NCI-H2107 (cell line): ENCODE measurements around the gene RLBP1.

Source experiments
- DNase-seq: peaks from one replicate; lab custom pipeline; 2025; lab: John Stamatoyannopoulos, UW

RLBP1 gene

DNA sequence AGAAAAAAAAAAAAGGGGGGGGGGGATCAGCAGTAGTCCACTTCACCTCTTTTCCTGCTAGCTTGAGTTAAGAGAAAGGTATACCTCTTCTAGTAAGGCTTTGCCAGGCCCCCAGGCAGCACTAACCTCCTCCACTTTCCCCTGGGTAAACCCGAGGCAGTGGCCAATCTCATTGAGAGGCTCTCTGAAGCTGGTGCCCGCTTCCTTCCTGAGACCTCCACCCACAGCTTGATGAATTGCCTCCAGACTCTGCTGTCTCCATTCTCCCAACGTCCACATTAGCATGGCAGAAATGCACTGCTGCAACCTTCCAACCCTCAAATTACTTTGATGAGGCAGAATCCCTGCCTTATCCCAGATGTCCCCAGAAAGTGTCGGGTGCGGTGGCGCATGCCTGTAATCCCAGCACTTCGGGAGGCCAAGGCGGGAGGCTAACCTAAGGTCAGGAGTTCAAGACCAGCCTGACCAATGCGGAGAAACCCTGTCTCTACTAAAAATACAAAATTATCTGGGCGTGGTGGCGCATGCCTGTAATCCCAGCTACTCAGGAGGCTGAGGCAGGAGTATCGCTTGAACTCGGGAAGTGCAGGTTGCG lies 15.3 kb downstream of the RLBP1 start:
- DNase-seq, result no peak

DNA sequence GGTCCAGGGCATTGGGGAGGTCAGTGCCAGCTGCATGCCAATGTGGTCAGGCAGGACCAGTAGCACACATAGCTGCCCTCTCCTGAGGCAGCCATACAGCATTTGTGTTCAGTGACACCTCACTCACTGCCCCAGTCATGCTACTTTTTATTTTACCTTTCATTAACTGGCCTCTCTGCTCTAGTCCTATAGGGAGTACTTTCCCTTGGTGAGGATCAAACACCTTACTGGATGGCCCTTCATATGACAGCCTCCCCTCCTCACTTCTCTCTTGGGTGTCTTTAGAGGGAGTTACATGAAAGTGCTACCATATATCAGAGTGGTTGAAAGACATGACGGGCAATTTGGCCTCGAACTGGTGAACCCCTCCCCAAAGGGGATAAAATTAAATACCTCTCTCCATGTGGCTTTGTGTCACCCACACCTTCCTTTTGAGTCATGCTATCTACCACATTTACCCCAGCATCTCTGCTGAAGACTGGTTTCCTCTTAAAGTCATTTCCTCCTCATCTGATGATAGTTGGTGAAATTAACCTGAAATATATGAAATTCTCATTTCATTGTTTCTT lies 17.6 kb downstream of the RLBP1 start:
- no peak for DNase-seq

DNA sequence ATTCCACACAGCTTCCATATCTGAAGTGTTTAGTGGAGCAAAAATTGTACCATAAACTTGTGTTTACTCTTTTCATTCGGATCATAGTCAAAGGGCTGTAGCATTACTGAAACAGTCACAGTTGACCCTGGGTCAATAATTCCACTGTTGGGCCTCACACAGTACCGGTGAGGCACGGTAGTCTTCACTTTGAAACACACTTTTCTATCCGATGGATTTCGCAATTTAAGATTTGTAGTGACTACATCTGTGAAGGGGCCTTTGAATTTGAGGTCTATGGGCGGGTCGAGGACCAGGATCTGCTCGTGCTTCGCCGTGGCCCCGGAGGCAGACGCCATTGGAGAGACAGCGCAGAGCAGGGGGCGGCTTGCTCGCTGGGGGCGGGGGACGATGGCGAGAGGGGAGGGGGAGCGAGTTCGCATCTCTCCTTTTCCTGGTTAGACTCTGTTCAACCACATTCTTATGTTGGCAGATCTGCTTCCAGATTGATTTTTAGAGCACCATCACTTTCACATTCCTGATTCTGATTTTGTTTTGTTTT lies 19.8 kb downstream of the RLBP1 start:
- no peak for DNase-seq

DNA sequence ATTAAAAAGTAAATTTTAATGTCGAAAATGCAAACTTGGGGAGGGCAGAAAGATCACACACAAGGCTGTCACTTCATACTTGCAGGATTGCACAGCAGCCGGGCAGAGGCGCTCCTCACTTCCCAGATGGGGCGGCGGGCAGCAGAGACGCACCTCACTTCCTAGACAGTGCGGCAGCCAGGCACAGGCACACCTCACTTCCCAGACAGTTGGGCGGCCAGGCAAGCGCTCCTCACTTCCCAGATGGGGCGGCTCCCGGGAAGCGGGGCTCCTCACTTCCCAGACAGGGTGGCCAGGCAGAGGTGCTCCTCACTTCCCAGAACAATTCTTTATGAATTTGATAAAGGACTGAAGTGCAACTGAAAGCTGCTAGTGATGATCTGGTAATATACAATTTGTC lies 21.2 kb downstream of the RLBP1 start:
- DNase-seq, result no peak

DNA sequence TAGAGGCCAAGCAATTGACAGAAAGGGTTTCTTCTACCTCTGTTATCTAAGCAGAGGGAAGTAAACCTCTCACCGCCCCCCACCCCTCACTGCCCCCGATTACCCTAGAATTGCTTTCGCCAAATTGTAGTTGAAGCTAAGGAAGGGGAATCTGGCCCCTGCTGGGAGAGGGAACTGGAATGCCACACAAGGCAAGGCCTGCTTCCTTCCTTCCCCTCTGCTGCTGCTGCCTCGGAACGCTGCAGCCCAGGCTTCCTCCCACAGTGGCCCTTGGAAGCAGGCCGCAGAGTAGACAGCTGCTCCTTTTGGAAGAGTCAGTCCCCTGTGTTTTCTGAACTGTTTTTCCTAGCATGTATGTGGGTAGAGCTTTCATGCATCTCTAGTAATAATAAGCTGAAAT lies 21.6 kb downstream of the RLBP1 start:
- DNase-seq, result no peak

DNA sequence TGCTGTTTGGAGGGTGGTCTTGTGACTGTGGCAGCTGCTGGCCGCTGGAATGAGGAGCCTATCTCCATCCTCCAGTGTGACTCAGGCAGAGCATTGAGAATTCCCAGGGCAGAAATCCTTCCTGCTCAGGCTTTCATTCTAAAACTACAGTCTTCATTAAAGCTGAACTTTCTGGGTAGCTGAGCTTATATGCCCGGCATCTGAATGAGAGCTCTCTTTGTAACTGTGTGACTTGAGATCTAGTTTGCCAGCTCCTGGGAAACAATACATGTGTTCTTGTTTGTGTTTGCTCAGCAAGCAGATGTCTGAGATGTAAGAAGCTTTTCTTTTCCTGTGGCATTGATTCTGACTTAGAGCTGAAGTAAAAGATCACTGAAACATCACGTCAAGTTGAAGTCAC lies 22.4 kb downstream of the RLBP1 start:
- no peak for DNase-seq

DNA sequence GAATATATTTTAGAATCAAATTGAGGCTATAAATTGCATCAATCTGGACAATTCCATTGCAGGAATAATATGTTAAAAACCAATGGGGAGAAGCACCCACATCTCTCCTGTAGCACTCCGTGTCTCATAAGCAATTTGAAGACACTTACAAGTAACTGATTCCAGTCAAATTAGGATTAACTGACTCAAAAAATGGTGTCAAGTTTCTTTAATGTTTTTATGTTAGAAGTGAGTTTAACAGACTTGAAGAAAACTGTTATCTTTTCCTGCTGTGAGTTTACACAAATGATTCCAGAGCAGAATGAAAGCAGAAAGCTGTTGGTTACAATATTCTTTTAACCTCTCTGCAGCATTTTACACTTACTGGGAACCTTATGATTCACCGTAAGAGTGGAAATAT lies 23.2 kb downstream of the RLBP1 start:
- no peak for DNase-seq

DNA sequence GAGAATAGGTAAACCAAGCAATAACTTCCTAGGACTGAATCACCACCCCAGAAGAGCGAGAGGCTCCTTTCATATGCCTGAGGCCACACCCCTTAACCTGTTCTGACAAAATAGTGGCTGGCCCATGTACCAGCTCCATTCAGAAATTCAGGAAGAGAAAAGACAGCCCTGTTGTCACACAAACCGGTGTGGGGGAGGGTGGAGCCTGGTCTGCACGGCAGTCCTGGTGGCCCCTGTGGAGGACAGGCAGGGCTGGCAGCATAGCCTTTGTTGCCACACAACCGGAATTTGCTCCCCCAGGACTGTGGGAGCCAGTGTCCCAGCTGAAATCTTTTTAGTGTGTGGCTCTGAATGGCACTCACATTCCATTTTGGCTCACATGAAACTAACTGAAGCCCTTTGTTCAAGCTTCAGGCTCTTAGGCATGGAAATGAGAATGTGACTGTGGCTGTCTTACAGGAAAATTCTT lies 23.8 kb downstream of the RLBP1 start:
- DNase-seq, result peak; percentile 32

DNA sequence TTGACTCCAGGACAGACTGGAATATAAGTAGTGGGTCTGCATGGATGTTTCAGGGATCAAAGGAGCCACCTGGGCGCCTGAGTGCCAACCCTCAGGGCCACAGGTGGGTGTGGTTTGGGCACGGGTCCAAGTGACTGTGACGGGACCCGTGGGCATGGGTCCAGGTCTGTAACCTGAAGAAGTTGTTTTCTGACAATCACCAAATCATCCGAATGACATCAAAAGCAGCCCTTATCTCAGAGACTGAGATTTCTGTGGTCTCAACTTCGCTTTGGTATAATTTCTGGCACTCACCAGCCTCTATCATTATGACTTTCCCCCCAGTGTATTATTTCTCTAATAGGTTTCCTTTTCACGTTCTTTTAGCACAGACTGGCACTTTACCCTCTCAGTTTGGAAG lies 24.4 kb downstream of the RLBP1 start:
- peak; percentile 18 for DNase-seq

DNA sequence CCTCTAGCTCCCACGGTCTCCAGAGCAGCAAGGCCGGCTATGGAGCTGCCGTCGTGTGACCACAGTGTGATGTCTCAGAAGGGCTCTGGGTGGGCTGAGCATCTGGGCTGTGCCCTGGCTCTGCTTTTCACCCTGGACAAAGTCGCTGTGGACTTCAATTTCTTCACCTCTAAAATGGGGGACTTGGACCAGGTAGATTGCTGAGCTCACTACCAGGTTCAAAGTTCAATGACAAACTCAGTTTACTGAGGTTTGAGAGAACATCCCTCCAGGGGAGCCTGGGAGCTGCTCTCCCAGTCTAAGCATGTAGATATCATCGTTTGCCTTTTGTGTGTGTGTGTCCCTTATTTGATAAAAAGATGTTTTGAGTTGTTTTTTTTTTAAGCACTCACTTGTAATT lies 25.1 kb downstream of the RLBP1 start:
- DNase-seq, result no peak

DNA sequence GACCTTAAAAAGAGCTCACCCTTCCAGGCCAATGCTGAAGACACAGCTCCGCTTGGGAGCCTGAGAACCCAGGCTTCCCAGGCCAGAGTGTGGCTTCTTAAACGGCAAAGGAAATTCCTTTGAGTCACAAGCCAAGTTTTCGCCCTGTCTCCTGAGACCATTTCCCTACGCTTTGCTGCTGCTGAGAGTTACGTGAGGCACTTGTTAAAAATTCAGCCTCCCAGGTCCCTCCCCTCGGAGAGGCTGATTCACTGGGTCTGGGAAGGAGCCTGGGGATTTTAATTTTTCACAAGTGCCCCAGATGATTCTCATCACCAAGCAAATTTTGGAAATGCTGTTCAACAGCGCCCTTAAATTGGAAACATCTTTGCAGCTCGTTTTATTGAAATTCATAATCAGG lies 25.5 kb downstream of the RLBP1 start:
- no peak for DNase-seq

DNA sequence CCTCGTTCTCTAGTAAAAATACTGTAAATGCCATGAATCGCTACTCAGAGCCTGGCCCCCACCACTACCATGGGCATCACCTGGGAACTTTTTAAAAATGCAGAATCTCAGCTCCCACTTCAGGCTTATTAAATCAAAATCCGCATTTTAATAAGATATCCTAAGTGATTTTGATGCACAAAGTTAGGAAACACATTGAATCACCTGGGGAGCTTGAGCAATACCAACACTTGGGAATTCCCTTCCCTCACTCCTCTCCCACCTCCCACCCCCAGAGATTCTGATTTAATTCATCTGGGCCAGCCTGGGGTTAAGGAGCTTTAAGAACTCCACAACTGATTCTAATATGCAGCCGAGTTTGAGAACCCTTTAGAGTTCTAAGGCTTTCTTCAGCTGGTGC lies 26.8 kb downstream of the RLBP1 start:
- DNase-seq, result no peak

DNA sequence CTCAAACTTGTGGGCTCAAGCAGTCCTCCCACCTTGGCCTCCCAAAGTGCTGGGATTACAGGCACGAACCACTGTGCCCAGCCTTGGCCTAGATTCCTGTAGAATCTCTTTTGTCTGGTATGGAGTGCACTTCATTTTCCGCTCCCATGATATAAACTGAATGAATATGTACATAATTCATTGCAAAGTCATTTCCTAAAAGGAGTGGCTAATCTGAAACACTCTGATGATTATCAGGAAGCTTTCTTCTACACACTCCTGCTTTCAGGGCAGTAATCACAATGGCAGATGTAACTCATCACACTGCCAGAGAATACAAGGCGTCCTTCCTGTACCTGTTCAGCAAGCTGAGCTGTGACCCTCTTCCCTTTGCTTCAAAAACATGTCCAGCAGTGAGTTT lies 28.6 kb downstream of the RLBP1 start:
- DNase-seq, result no peak

DNA sequence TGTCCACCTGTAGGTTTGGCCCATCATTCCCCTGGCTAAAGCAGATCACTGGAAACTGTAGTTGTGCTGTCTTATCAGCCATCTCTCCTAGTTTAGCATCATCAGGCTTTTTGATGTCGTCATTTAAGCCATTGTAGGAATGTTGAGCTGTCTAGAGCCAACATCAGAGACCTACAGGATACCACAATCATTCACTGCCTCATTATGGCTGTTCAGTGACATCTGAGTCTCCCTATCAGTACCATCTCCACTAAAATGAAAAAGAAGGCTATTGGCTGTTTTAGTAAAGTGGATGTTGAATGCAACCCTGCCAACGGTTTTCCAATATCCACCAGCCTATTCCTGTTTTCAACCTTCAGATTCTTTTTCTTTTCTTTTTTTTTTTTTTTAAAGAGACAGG lies 29.2 kb downstream of the RLBP1 start:
- no peak for DNase-seq

DNA sequence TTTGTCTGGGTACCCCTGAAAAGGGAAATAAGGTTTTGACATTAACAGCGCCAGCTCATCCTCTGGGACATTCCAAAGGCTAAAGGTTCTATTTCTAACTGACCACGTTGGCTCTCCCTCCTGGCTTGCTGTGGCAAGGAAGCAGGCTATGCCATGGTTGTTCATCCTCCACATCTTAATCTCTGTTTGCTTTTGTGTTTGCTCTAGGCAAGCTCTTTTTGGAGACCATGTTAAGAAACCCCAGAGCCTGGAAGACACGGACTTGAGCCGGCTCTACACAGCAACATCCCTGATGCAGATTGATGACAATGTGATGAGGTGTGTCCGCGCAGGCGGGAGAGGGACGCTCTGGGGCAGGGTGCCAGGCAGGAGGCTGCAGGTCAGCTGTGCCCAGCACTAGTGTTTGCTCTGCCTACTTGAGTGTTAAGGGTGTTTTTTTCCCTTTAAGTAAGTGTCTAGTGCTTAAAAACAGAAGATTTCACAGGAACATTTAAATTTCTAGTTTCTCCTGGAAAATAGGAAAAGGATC lies 33.3 kb downstream of the RLBP1 start:
- DNase-seq, result no peak

DNA sequence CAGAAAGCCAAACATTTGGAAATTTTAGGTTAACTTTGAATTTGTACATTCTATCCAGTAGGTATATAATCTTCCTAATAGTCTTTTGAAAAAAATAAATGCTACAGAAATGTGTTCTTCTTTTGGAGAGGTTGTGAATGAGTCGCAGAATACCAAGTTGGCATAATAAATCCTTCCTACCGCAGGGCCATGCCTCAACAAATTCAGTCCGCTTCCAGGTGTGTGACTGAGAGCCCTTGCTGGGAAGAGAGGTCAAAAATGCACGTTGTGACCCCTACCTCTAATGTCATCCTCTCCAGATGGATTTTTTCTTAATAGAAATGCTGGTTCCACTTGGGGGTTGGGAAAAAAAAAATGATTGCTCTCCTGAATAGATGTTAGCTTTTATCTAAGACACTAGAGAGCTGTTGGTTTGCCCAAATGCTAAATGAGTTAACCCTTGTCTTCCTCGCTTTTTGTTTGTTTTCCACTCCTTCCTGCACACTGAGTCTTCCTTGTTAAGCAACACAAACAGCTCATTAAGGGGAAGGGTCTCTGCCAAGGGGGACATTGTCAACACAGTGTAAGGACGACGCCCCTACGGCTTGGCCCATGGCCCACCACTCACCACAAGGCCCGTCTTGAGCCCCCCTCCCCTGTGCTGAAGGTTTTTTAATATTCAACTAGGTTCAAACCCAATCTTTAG lies 33.9 kb downstream of the RLBP1 start:
- no peak for DNase-seq

DNA sequence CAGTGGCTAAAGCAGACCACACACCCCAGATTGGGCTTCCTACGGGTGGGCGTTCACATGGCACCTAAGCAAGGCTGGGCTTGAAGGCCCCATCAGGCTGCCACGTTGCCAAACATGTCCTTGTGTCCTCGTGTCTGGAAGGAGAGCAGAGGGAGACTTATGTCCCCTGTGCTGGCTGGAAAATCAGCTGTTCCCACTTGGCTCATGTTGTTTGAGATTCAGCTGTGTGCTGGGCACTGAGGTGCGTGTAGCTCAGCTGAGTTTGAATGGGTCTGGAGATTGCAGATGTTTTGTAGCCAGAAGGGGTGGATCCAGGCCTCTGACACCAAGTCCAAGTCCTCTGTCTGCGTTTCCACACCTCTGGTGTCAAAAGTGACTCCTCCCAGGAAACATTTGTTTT lies 34.6 kb downstream of the RLBP1 start:
- no peak for DNase-seq

DNA sequence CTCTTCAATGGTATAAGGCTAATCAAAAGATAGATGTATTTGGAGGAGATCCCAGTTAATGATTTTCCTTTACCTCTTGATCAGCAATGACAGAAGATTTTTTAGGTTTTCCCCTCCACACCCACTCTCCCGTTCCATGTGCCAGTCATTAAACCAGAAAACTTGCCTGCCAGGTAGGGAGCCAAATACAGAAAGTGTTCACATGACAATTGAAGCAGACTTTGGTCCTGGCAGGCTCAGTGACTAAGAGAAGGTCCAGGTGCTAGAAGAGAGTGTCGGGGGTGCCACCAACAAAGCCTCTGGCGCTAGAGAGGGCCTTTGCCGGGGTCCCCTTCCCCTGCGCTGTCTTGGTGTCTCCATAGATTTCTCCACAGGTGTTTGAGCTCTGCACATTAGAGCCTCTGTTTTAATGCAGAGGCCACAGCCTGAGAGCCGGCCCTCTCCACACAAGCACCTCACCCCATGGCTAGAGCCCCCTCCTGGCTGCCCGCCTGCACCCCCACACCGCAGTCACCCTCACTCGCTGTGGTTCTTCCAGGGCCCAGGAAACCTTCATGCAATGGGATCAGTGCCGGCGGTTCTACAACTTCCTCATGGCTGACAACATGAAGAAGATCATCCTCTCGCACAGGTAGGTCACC lies 36.4 kb downstream of the RLBP1 start:
- no peak for DNase-seq

DNA sequence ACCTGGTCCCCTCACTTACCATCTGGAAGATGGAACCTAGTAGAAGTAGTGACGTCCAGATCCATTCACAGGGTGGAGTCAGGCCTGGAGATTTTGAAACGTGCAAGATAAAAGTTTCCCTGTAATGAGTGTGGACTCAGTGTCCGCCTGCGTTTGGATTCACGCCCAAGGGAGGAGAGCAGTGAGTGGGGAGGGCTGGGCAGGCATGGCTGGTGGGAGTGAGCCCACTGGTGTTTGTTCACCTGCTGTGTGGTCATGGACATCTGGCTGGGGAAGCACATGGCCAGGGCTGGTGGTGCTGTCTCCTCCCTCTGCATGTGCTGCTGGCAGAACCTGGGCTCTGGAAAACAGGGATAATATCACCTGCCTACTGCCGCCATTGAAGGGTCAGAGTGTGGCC lies 37.0 kb downstream of the RLBP1 start:
- DNase-seq, result no peak

DNA sequence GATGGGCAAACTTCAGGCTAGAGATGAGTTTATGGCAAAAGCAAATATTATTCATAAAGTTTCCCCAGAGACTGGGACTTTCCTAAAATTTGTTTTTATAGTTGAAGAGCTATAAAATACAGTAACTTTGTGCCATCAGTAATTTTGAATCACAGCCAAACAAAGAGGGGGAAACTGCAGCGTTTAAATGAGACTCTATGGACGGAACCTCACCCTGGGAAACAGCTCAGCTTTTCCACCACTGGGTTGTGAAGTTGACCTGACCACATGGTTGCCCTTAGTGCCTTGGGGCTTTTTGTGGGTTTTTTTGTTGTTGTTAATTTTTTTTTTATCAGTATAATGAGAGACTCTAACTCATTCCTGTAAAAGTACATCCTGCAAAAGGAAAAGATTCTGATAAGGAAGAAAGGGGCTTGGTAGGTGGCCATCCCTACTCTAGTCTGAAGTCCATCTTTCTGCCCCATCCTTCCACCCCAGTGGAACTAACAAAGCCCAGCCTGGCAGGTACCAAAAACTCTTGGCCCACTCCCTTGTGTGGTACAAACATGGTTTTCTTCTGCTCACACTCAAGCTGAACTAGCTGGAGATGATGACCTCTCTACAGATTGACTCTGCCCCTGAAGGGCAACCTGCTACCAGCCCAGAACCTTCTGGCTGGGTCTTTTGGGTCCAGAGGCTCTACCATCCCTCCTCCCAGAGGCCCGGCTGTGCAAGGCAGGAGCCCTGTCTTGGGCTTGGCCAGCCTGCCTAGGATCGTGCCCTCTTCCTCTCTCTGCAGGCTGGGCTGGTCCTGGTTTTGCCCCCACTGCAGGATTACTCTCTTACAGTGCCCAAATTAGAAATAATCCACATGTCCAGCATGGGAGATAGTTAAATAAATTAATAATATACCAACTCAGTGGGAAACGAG lies 41.2 kb downstream of the RLBP1 start:
- DNase-seq, result no peak

DNA sequence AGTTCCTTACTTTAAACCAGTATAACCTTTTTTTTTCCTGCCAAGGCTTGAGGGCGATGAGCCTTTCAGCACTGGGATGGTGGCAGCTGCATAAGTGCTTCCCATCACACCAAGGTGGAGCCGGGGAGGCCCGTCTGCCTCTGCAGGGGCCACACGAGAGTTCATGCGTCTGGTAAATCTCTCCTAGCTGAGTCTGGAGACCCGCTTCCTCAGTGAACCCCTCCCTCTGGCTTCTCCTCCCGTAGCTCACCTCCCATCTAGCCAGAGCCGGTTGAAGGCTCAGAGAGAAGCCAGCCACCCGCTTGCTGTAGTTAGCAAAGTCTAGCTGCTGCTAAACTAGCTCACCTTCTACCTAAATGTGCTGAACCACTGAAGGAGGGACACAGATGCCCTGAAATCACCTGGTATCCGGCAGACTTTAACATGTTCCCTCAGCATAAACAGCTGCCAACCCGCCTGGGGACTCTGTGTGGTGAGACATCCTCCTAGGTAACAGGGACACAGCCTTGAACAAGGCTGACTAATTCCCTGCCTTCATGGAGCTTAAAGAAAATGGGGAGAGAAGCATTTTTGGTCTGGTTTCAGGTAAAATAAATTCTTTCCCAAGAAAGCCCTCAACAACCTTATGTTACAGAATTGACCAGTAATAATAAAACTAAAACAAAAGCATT lies 42.9 kb downstream of the RLBP1 start:
- DNase-seq, result no peak
